Nephron (organoid): Measurements from ENCODE around the gene TOR1A.
"Not testable (repeated sequence)": the region's sequence is repeated elsewhere in the genome, so short reads cannot be mapped to it uniquely, and the experiment has no call there.

Experiments used
- H3K27ac Mint-ChIP-seq, 3 experiments: 2 replicates each; pipeline ENCODE4 v1.8.0; 2020; ENCODE audit warnings: mixed read lengths in 3 of 3, mild to moderate bottlenecking in 2 of 3, moderate library complexity in 1 of 3
- H3K27me3 Mint-ChIP-seq: 2 replicates; pipeline ENCODE4 v1.8.0; 2021; ENCODE audit warnings: low read depth, mild to moderate bottlenecking, moderate library complexity, mixed read lengths
- H3K36me3 Mint-ChIP-seq: 2 replicates; pipeline ENCODE4 v1.8.0; 2020; ENCODE audit warnings: low read depth, mixed read lengths
- H3K4me1 Mint-ChIP-seq: 2 replicates; pipeline ENCODE4 v1.8.0; 2020; ENCODE audit warnings: mixed read lengths
- H3K4me3 Mint-ChIP-seq, 3 experiments: 2 replicates each; pipeline ENCODE4 v1.8.0; 2020; ENCODE audit warnings: mild to moderate bottlenecking in 3 of 3, mixed read lengths in 3 of 3, moderate library complexity in 2 of 3
- H3K9me3 Mint-ChIP-seq: 2 replicates; pipeline ENCODE4 v1.8.0; 2020; ENCODE audit warnings: mixed read lengths
- TF ChIP-seq, protein P1 (sequence below), 3 experiments: fragments of 200-600 bp; sonication (generic); IDR thresholded peaks; one replicate each; pipeline ENCODE4 v1.5.0; 2021; ENCODE audit warnings: antibody characterized with exemption in 3 of 3; ENCODE audit not compliant: unreplicated experiment in 3 of 3

TOR1A gene

DNA sequence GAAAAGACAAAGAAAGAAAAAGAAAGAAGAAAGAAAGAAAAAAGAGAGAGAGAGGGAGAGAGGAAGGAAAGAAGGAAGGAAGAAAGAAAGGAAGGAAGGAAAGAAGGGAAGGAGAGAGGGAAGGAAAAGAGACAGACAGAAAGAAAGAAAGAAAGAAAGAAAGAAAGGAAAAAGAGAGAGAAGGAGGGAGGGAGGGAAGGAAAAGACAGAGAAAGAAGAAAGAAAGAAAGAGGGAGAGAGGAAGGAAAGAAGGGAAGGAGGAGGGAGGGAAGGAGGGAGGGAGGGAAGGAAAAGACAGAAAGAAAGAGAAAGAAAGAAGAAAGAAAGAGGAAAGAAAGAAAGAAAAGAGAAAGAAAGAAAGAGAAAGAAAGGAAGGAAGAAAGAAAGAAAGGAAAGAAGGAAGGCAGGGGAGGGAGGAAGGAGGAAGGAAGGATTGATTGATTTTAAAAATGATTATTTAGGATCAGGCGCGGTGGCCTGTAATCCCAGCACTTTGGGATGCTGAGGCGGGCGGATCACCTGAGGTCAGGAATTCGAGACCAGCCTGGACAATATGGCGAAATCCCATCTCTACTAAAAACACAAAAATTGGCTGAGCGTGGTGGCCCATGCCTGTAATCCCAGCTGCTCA lies 44.3 kb downstream of the TOR1A start:
- no peaks in the 10 kb centered on the region for H3K36me3 Mint-ChIP-seq
- TF ChIP-seq, protein P1, sequence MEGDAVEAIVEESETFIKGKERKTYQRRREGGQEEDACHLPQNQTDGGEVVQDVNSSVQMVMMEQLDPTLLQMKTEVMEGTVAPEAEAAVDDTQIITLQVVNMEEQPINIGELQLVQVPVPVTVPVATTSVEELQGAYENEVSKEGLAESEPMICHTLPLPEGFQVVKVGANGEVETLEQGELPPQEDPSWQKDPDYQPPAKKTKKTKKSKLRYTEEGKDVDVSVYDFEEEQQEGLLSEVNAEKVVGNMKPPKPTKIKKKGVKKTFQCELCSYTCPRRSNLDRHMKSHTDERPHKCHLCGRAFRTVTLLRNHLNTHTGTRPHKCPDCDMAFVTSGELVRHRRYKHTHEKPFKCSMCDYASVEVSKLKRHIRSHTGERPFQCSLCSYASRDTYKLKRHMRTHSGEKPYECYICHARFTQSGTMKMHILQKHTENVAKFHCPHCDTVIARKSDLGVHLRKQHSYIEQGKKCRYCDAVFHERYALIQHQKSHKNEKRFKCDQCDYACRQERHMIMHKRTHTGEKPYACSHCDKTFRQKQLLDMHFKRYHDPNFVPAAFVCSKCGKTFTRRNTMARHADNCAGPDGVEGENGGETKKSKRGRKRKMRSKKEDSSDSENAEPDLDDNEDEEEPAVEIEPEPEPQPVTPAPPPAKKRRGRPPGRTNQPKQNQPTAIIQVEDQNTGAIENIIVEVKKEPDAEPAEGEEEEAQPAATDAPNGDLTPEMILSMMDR (IDR thresholded peaks at IDR 0.05; ENCODE audit: unreplicated experiment in 3 of 3): no peak

DNA sequence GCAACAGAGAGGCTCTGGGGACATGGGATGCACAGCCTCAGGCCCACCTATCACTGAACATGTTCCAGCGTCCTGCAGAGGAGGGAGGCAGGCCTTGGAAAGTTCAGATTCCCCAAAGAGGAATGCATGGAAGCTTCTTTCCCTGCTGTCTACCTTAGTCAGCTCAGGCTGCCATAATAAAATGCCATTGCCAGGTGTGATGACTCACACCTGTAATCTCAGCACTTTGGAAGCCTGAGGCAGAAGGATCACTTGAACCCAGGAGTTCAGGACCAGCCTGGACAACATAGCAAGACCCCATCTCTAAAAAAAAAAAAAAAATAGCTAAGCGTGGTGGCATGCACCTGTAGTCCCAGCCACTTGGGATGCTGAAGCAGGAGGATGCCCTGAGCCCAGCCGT lies 45.5 kb downstream of the TOR1A start:
- Mint-ChIP-seq H3K27me3 (peaks cover 16% of the 10 kb centered on the region), H3K4me3 (no peak overlapping the region), H3K9me3 (no peaks in the 10 kb centered on the region), H3K36me3 (no peaks in the 10 kb centered on the region), H3K4me1 (peaks cover 9% of the 10 kb centered on the region), H3K27ac (no peak overlapping the region)
- TF ChIP-seq, protein P1 (IDR thresholded peaks at IDR 0.05; ENCODE audit: unreplicated experiment in 3 of 3): no peak

More for the DNA sequence above, 44.3 kb downstream of the TOR1A start:
- Mint-ChIP-seq H3K27me3 (peaks cover 22% of the 10 kb centered on the region), H3K4me1 (peaks cover 9% of the 10 kb centered on the region), H3K27ac (no peak overlapping the region), H3K9me3 (no peaks in the 10 kb centered on the region), H3K4me3 (no peak overlapping the region)

DNA sequence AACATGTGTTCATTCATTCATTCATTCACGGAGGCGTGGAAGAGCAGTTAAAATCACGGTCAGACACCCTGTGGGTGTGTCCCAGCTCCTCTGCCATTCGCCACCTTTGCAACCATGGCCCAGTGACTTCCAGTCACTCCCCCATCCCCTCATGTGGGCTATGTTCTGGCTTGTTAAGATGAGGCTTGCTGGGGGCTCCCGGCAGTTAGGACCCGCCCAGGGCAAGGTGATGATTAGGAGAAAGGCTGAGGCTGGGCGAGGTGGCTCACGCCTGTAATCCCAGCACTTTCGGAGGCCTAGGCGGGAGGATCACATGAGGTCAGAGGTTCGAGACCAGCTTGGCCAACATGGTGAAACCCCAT lies 46.2 kb downstream of the TOR1A start:
- Mint-ChIP-seq H3K4me3 (no peak overlapping the region), H3K4me1 (peaks cover 9% of the 10 kb centered on the region), H3K36me3 (no peaks in the 10 kb centered on the region), H3K27me3 (peaks cover 16% of the 10 kb centered on the region), H3K27ac (peak overlapping the region; percentile 6 to 81 (median 49)), H3K9me3 (no peaks in the 10 kb centered on the region)
- TF ChIP-seq, protein P1 (IDR thresholded peaks at IDR 0.05; ENCODE audit: unreplicated experiment in 3 of 3): no peak

DNA sequence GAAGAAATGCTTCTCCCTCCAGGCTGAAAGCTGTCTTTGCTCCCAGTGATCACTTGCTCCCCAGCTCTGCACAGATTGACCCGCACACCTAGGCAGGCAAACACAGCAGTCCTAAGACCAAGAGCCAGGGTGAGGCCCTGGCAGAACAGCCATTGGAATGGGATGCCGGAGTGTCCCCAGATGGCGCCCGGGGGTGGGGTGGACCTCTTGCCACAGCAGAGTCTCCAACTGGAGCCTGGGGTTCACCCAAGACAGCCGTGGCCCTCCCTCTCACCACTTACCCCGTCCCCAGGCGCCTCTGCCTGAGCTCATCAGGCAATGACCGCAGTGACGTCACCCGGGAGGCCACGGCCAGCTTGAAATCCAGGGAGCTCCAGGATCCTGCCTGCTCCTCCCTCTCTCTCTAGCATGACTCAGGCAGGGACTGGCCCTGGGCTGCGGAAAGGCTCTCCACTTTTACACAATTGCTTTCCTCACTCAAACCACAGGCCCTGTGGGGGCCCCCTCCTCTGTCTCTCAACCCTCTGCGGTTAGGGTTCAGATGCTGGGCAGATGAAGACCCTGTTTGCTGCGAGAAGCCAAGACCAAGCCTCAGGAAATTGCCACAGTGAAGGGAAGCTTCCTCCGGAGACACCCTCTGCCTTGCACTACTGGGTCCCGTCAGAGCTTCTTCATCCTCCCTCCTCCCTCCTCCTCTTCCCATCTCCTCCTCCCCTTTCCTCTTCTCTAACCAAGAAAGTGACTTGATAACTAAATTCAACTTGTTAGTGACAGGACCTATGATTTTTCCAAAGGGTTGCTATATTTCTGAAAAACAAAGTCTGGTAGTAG lies 46.8 kb downstream of the TOR1A start:
- no peaks in the 10 kb centered on the region for H3K9me3 Mint-ChIP-seq
- peak overlapping the region; percentile 6 to 81 (median 49) for H3K27ac Mint-ChIP-seq
- peaks cover 16% of the 10 kb centered on the region for H3K27me3 Mint-ChIP-seq
- H3K4me3 Mint-ChIP-seq: peak overlapping the region in 2 of 3 experiments; percentile 37 to 50
- TF ChIP-seq, protein P1 (IDR thresholded peaks at IDR 0.05; ENCODE audit: unreplicated experiment in 3 of 3): no peak
- H3K36me3 Mint-ChIP-seq: no peaks in the 10 kb centered on the region
- H3K4me1 Mint-ChIP-seq: peaks cover 9% of the 10 kb centered on the region

DNA sequence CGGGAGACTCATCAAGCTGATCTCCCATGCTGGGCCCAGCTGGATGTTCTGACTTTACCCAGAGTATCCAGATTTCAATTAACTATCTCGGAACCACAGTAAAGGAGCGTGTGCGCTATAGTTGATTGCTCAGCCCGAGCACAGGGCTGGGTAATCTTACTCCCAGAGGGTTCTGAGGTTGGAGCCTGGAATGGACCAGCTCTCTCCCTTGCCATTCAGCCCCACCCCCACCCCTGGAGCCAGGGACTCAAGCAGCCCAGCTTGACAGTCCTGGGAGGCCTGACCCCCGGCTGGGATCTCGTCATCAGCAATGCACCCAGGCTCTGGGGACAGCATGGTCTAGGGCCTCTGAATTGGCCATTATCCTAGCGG lies 47.4 kb downstream of the TOR1A start:
- TF ChIP-seq, protein P1 (IDR thresholded peaks at IDR 0.05; ENCODE audit: unreplicated experiment in 3 of 3): no peak
- Mint-ChIP-seq H3K4me3 (no peak overlapping the region), H3K4me1 (peaks cover 9% of the 10 kb centered on the region), H3K27ac (peak overlapping the region in 1 of 3 experiments; percentile 58), H3K27me3 (peaks cover 16% of the 10 kb centered on the region), H3K36me3 (no peaks in the 10 kb centered on the region), H3K9me3 (no peaks in the 10 kb centered on the region)

DNA sequence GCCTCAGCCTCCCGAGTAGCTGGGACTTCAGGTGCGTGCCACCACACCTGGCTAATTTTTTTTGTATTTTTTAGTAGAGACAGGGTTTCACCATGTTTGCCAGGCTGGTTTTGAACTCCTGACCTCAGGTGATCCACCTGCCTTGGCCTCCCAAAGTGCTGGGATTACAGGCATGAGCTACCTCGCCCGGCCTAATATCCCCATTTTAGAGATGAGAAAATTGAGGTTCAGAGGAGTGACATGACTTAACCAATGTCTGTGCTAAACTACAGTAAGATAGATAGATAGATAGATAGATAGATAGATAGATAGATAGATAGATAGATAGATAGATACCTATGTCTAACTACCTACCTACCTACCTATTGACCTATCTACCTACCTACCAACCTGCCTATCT lies 47.8 kb downstream of the TOR1A start:
- H3K4me1 Mint-ChIP-seq, H3K9me3 Mint-ChIP-seq, H3K36me3 Mint-ChIP-seq, H3K4me3 Mint-ChIP-seq: not testable (repeated sequence)
- Mint-ChIP-seq H3K27me3 (peaks cover 14% of the 10 kb centered on the region), H3K27ac (peak overlapping the region in 1 of 3 experiments; percentile 58)
